Measurements from ENCODE around the gene USB1.

Gene USB1

DNA sequence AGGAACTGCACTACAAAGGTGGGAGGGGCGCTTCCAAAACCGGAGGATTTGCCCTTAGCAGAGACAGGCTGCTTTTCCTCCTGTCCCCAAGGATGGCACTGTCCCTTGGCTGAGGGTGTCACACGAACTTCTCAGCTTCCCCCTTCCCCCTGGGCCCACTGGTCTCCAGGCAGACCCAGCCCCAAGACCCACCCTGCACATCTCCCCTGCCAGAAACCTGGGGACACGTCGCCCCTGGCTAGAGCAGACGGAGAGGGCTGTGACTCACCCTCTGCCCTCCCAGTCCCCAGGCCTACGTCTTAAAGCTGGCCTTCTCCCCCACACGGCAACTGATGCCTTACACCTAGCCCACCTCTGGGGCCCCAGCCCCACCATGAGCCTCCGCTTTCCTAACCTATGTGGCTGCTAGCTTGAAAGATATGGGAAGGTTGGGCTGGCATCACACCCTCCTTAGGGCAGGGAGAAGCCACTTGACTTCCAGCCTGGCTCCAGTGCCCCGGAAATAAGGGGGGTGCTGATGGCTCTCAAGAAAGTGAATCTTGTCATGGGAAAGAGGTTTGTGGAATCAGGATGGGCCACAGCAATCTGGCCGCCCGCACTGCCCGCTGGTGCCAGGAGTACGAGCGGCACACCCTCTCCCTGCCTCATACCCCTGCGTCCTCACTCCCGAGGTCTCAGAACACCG, 5.3 kb upstream of the USB1 start:
- no peak for DNase-seq (ENCODE audit: low read depth)

DNA sequence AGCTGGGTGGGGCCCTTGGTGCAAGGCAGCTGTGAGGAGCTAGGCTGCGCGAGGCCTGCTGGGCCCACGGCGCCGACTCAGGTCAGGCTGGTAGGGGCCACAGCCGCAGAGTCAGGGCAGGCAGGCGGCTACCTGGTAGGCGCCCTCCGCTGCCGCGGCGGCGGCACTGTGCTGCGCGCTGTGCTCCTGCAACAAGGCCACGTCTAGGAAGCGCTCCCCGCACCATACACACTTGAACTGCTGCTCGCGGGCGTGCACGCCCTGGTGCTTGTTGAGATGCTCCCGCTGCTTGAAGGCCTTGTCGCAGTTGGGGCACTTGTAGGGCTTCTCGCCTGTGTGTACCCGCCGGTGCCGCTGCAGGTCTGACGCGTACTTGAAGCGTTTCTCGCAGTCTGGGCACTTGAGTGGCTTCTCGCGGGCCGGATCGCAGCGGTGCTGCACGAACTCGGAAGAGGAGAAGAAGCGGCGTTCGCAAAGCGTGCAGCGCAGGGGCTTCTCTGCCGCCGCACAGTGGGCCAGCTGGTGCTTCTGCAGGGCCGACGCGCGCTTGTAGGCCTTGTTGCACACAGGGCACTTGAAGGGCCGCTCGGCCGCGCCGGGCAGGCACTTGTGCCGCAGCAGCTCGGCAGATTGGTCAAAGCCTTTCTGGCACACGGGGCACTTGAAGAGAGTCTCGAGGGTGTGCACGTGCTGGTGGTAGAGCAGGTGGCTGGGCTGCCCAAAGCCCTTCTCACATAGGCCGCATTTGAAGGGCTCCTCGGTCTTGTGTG, 4.6 kb upstream of the USB1 start:
- DNase-seq (ENCODE audit: low read depth): no peak

DNA sequence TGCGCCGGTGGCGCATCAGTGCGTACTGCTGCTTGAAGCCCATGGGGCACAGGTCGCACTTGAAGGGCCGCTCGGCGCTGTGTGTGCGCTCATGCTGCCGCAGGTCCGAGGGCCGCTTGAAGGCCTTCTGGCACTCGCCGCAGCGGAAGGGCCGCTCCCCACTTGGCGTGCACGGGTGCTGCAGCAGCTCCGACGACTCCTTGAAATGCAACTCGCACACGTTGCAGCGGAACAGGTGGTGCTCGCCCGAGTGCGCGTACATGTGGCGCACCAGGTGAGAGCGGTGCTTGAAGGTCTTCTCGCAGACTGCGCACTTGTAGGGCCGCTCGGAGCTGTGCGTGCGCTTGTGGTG, 4.1 kb upstream of the USB1 start:
- DNase-seq (ENCODE audit: low read depth): no peak

DNA sequence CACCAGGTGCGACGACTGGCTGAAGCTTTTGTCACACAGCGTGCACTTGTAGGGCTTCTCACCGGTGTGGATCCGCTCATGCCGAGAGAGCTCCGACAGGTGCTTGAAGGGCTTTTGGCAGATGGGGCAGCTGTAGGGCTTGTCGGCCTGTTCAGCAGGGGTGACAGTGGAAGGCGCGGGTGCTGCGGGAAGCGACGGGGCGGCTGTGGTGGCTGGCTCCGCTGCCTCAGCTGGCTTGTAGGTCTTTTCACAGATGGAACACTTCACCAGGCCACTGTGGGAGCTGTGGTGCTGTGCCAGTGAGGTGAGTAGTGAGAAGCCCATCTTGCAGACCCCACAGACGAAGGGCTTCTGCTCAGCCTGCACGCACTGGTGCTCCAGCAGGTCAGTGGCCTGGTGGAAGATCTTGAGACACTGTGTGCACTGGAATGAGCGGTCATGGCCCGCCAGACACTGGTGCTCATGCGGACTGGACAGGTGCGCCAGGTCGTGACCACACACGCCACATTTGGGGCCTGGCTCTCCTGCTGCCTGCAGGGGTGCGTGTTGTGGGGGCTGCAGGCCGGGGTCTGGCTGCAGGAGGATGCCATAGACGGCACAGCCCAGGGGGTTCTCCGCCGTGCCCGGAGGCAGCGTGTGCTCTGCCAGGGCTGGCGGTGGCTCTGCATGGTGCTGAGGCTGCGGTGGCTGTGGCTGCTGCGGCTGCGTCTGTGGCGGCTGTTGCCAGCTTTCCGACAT, 3.5 kb upstream of the USB1 start:
- DNase-seq (ENCODE audit: low read depth): no peak

- DNase-seq (ENCODE audit: low read depth): peak; percentile 65
These were observed 2.7 kb upstream of the USB1 start for GRCh38 chr16:57998486-57998885.

- no peak for DNase-seq (ENCODE audit: low read depth)
These were observed 2.2 kb upstream of the USB1 start for GRCh38 chr16:57998992-57999365.

DNA sequence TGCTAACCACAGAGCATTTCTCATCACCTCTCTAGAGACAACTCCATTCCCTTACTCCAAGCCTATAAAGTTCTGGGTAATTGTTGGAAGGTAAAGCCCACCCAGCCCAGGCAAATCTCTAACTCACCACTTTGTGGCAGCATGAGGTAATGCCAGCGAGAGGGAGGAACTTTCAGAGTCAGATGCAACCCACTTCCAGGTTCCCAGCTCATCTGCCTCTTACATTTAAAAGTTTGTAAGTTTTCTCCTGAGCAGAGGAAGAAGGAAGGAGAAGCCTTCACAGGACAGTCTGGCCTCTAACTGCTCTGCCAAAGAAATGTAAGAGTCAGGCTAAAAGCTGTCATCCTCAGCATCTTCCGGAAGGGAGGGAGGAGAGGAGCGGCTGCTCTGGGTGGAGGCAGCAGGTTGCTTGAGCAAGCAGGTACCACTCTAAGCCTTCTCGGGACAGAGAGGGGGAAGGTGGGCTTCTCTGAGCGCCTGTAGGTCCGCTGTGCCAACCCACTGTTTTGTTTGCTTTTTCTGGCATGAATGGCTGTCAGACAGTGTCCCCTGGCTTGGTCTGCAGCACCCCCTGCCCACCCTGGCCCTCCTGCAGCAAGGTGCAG, 1.7 kb upstream of the USB1 start:
- peak; percentile 63 for DNase-seq (ENCODE audit: low read depth)

GRCh38 chr16:57999971-58000705, 1.1 kb upstream of the USB1 start, which contains the start of gene ZNF319:
TSS of gene ZNF319 (minus strand) at chr16:58000672. CDS start at chr16:57998265, 2,407 bp downstream.
- peak; percentile 45 for DNase-seq (ENCODE audit: low read depth)

DNA sequence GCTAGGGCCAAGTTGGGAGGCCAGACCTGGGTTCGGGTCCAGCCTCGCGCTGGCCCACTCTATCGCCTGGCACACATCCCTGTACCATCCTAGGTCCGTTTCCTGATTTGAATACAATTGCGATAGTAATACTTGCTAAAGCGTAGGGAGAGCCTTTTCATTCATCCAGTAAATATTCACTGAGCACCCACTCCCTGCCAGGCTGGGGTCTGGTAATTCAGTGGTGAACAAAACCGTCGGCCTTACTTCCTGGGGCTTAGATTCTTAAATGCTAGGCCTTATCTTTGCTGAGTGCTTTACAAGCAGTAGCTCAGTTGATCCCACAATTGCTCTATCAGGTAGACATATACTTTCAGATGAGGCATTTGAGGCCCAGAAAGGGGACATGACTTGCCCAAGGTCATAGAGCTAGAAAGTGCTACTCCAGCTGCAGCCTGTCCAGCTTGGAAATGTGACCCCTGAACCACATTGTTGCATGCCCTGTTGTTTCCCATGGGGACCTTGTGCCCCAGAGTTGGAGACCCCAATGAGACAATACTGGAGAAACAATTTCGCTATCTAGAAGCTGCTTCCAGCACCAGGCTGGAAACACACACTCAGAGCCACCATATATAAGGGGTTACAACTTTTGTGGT, 691 bp downstream of the USB1 start:
- DNase-seq (ENCODE audit: low read depth): no peak

GRCh38 chr16:58002416-58002800, 1.2 kb downstream of the USB1 start:
- DNase-seq (ENCODE audit: low read depth): no peak

GRCh38 chr16:58002936-58003335, 1.7 kb downstream of the USB1 start:
- DNase-seq (ENCODE audit: low read depth): no peak

GRCh38 chr16:58004736-58005135, 3.5 kb downstream of the USB1 start:
- DNase-seq (ENCODE audit: low read depth): peak; percentile 51

DNA sequence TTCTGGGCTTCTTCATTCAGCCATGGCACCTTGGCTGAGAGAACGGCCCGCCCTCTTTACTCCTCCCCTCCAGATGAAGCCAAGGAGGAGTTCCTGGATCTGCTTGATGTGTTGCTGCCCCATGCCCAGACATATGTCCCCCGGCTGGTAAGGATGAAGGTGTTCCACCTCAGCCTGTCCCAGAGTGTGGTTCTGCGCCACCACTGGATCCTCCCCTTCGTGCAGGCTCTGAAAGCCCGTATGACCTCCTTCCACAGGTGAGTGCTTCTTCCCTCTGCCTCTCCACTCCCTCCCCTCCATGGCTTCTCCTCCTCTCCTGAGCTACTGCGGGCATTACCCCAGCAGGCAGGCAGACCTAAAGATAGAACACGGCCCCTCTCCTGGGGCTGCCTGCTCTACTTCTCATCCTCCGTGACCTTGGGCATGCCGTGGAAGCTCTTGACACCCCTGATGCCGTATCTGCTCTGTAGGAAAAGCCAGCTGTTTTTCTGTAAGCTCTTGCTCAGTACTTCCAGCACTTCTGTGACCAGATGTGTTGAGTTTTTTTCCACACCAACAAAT, 8.7 kb downstream of the USB1 start:
- DNase-seq (ENCODE audit: low read depth): no peak

DNA sequence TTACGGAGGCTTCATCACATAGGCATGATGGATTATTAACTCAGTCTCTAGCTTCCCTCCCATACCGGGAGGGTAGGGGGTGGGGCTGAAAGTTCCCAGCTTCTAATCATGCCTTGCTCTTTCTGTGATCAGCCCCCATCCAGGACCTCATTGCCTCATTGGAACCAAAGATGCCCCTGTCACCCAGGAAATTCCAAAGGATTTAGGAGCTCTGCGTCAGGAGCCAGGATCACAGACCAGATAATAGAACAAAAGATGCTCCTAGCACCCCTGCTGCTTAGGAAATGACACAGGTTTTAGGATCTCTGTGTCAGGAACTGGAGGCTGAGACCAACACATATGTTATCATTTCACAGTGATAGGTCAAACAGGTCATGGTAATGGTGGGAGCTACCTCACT, 9.7 kb downstream of the USB1 start:
- DNase-seq (ENCODE audit: low read depth): peak; percentile 54

- peak; percentile 94 for DNase-seq (ENCODE audit: low read depth)
These were observed 10.4 kb downstream of the USB1 start for GRCh38 chr16:58011652-58012051.

DNA sequence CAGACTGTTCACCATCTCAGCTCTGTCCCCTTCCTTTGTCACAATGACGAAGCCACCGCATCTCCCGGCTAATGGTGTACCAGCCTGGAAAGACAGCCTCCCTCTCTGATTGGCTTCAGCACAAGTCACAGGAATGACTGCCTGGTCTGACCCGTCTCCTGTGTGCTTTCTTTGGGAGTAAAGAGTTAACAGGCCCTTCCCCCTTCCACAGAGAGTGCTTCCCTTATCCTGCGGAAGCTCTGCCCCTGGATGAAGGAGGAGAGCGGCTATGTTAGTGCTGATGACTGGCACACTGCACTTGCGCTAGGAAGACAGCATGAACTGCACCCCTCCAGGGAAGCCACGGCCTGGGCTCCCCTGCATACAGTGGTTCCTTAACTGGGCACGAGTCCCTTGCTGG, 11.3 kb downstream of the USB1 start:
- no peak for DNase-seq (ENCODE audit: low read depth)

DNA sequence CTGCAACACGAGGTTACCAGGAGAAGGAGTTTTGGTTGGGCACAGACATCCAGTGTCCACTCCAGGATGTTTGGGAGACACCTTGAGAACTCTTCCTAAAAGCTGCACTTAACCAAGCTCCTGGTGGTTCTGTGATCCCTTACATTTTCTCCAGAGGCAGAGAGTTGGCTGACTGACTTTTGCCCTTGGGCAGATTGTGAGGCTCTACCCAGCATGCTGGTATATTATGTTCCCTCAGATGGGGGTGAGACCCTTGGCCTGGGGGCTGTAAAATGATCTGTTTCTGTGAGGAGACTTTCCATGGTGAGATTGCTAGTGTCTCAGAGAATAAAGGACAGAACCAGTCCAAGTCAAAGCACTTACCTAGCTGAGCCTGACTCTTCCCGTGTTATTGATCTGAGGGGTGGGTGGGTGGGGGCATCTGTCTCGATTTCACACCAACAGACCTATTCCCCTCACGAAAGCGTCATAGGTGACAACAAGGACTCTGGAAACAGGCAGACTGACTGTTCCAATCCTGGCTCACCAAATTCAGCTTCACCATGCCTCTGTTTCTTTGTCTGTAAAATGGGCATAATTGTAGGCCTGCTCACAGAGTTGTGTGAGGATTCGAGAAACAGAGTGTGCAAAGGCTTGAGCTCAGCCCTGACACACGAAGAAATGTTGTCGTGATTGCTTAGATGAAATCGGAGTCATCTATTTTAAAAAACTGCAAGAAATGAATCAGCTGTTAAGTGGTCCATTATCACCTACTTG, 12.2 kb downstream of the USB1 start:
- no peak for DNase-seq (ENCODE audit: low read depth)

DNA sequence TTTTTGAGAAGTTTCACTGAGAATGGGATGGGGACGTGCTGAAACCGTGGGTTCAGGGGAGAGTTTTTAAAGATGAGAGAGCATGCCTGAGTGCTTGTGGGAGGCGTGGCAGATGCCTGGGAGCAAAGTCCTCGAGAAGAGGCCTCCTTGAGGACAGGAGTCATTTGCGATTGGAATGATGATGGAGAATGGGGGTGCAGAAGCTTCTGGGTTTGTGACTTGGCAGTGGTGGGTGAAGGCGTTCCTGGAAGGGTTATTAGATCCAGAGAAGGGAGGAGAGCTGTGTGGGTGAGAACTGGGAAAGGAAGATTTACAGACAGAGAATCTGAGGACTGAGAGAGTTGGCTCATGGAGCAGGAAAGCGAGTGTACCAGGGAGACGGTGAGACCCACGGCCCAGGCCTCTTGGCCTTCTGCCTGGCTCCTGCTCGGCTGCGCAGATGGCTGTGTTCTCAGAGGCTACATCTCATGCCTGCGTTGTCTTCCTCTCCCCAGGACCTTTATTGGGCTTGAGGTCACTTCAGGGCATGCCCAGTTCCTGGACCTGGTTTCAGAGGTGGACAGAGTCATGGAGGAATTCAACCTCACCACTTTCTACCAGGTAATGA, 15.7 kb downstream of the USB1 start:
- no peak for DNase-seq (ENCODE audit: low read depth)

GRCh38 chr16:58018803-58019202, 17.6 kb downstream of the USB1 start:
- DNase-seq (ENCODE audit: low read depth): no peak
